Measurements from ENCODE around the gene RASSF5. TPM values are rescaled to one million over a fixed set of nuclear protein-coding genes. Genes with fewer than 3 reads are reported as not detected.

RASSF5 gene
- total and polyA plus RNA-seq, 2 donors from 2014 or later: 2.4 to 18.8 TPM

DNA sequence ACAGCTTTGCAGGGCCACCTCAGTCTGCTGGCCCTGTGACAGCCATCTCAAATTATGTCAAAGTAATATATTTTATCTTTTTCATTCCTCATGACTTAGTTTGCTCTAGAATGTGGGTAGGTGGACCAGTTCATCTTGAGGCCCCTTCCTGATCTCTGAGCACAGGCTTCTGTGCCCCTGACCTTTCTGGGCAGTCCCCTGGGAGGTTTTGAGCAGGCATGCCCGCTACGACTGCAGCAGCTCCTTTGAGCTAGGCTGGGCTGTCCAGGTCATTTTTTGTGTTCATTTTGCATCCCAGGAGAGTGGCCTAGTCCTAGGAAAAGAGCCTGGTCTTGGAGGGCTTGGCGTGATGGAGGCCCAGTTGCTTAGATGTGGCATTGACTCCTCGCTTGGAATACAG, 62.2 kb downstream of the RASSF5 start:
- H3K36me3 ChIP-seq (ENCODE audit: control insufficient read depth in 2 of 3, insufficient read depth in 3 of 3, low read length in 3 of 3): no peaks in the 10 kb centered on the region
- no peak for FAIRE-seq

GRCh38 chr1:206570529-206570928, 63.2 kb downstream of the RASSF5 start:
- Histone ChIP-seq H3K27ac (ENCODE audit: low read depth in 2 of 2, low read length in 2 of 2) (no peak overlapping the region), H3K36me3 (ENCODE audit: control insufficient read depth in 2 of 3, insufficient read depth in 3 of 3, low read length in 3 of 3) (no peaks in the 10 kb centered on the region), H3K9ac (ENCODE audit: low read length in 3 of 3) (no peak overlapping the region), H3K4me3 (ENCODE audit: low read length in 3 of 3) (no peak overlapping the region), H3K9me3 (ENCODE audit: control insufficient read depth in 2 of 3, insufficient read depth in 1 of 3, low read length in 3 of 3) (no peaks in the 10 kb centered on the region), H3K4me1 (ENCODE audit: control insufficient read depth in 2 of 3, insufficient read depth in 2 of 3, low read depth in 1 of 3, low read length in 3 of 3) (peaks cover 0 to under 1% (median 0%) of the 10 kb centered on the region in 3 donors), H3K27me3 (ENCODE audit: control insufficient read depth, insufficient read depth, low read length) (no peaks in the 10 kb centered on the region)
- TF ChIP-seq, protein P1, sequence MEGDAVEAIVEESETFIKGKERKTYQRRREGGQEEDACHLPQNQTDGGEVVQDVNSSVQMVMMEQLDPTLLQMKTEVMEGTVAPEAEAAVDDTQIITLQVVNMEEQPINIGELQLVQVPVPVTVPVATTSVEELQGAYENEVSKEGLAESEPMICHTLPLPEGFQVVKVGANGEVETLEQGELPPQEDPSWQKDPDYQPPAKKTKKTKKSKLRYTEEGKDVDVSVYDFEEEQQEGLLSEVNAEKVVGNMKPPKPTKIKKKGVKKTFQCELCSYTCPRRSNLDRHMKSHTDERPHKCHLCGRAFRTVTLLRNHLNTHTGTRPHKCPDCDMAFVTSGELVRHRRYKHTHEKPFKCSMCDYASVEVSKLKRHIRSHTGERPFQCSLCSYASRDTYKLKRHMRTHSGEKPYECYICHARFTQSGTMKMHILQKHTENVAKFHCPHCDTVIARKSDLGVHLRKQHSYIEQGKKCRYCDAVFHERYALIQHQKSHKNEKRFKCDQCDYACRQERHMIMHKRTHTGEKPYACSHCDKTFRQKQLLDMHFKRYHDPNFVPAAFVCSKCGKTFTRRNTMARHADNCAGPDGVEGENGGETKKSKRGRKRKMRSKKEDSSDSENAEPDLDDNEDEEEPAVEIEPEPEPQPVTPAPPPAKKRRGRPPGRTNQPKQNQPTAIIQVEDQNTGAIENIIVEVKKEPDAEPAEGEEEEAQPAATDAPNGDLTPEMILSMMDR (IDR thresholded peaks at IDR 0.05; ENCODE audit: borderline replicate concordance, extremely low read depth, insufficient read depth): no peak
- DNase-seq: no peak
- intact Hi-C loops (cut with DNase I): no loop called here
- no peak for FAIRE-seq

More for the DNA sequence above, 62.2 kb downstream of the RASSF5 start:
- intact Hi-C loops (cut with DNase I): no loop called here
- H3K27ac ChIP-seq (ENCODE audit: low read depth in 2 of 2, low read length in 2 of 2): no peak overlapping the region
- TF ChIP-seq, protein P1 (IDR thresholded peaks at IDR 0.05; ENCODE audit: borderline replicate concordance, extremely low read depth, insufficient read depth): no peak
- no peaks in the 10 kb centered on the region for H3K27me3 ChIP-seq (ENCODE audit: control insufficient read depth, insufficient read depth, low read length)
- H3K9me3 ChIP-seq (ENCODE audit: control insufficient read depth in 2 of 3, insufficient read depth in 1 of 3, low read length in 3 of 3): no peaks in the 10 kb centered on the region
- H3K4me1 ChIP-seq (ENCODE audit: control insufficient read depth in 2 of 3, insufficient read depth in 2 of 3, low read depth in 1 of 3, low read length in 3 of 3): no peaks in the 10 kb centered on the region
- H3K9ac ChIP-seq (ENCODE audit: low read length in 3 of 3): no peak overlapping the region
- DNase-seq: no peak
- no peak overlapping the region for H3K4me3 ChIP-seq (ENCODE audit: low read length in 3 of 3)

DNA sequence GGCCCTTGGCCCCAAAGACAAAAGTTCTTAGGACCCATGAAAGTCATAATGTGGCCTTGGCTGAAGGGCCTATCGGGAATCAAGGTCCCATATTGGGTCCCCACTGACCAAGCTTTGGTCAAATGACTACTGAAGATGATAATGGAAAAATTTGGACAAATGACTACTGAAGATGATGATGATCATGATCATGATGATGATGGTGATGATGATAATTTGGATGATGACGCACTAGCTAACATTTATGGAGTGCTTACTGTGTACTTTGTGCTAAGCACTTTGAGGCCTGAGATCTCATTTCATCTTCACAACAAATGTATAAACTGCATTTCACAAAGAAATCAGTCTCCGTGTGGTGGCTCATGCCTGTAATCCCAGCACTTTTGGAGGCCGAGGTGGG, 65.5 kb downstream of the RASSF5 start:
- FAIRE-seq: no peak

More for the DNA sequence above, 65.5 kb downstream of the RASSF5 start:
- Histone ChIP-seq H3K27ac (ENCODE audit: low read depth in 2 of 2, low read length in 2 of 2) (no peak overlapping the region), H3K4me1 (ENCODE audit: control insufficient read depth in 2 of 3, insufficient read depth in 2 of 3, low read depth in 1 of 3, low read length in 3 of 3) (peaks cover 0 to 6% (median 0%) of the 10 kb centered on the region in 3 donors), H3K4me3 (ENCODE audit: low read length in 3 of 3) (no peak overlapping the region), H3K9ac (ENCODE audit: low read length in 3 of 3) (no peak overlapping the region), H3K36me3 (ENCODE audit: control insufficient read depth in 2 of 3, insufficient read depth in 3 of 3, low read length in 3 of 3) (no peaks in the 10 kb centered on the region), H3K9me3 (ENCODE audit: control insufficient read depth in 2 of 3, insufficient read depth in 1 of 3, low read length in 3 of 3) (no peaks in the 10 kb centered on the region), H3K27me3 (ENCODE audit: control insufficient read depth, insufficient read depth, low read length) (no peaks in the 10 kb centered on the region)
- intact Hi-C loops (cut with DNase I): no loop called here
- DNase-seq: no peak
- TF ChIP-seq, protein P1 (IDR thresholded peaks at IDR 0.05; ENCODE audit: borderline replicate concordance, extremely low read depth, insufficient read depth): no peak

Data from kidney (tissue), 14 donors.